HG02610 (cell line): ENCODE results near the gene LDLRAD3.

ENCODE experiments used
- ATAC-seq: cut with Tn5 transposase; IDR thresholded peaks from one replicate; pipeline ENCODE4 v1.9.1; 2021; ENCODE audit warnings: mild to moderate bottlenecking, moderate library complexity; ENCODE audit not compliant: unreplicated experiment

LDLRAD3 gene

DNA sequence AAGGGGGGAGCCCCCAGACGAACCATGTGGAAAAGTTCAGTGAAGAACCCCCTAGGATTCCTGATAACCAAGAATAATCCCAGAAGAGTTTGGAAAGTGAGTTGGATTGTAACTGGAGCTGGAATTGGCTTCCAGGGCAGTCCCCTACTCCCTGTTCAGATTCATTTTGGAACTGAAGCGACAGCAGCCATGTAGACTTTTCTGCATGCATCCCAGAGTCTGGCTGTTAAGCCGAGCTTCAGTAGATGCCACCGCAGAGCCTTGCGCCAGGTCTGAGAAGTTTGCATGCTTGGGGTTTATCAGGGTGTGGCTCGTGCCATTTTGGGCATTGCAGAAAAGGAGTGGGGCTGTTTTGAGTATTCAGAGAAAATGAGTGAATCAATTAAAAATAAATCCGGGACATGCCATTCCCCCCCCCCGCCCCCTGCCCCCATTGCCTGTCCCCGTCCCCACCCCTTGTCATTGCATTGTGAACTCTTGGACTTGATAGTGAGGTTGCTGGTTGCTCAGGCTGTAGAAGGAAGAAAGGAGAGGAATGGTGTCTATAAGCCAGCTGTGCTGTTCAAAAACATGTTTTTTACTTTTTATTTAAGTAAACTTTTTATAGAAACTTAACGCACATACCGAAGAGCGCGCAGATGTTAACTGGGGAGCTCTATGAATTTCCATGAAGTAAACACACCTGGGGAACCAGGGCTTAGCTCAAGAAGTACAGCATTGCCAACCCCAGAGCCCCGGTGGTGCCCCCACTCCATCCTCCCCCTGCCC, 71.2 kb downstream of the LDLRAD3 start:
- ATAC-seq = no peak

DNA sequence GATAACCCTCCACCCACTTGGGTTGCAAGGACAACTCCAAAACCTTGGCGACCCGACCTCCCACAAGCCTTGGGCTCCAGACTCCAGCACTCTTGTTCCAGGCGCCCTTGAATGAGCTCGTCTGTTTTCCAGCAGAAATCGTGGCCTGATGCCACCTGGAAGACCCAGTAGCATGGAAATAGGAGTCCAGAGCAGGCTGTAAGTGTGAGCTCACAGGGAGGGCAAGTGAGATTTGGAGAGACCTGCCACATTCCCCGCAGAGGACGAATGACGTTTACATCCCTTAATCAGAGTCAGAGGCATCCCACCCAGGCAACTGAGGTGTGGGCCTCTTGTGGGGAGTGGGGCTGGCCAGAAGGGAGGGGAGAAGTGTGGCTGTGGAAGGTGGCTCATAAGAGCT, 71.9 kb downstream of the LDLRAD3 start:
- no peak for ATAC-seq

DNA sequence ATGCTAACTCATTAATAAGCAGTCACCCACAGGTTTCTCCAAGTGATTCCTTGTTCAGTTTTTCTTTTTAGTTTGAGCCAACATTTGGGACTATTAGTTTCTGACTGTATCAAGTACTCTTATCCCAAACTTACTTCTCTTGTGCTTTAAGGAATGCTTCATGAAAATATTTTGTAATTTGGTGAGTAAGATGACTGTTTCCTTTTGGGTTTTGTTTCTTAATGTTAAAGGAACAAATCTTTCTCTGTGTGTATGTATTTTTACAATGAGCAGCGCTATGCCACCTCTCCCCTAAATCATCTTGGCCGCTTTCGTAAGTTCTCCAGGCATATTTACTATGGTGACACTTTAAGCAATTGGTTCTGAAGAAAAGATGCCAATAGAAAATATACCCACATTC, 72.4 kb downstream of the LDLRAD3 start:
- no peak for ATAC-seq

DNA sequence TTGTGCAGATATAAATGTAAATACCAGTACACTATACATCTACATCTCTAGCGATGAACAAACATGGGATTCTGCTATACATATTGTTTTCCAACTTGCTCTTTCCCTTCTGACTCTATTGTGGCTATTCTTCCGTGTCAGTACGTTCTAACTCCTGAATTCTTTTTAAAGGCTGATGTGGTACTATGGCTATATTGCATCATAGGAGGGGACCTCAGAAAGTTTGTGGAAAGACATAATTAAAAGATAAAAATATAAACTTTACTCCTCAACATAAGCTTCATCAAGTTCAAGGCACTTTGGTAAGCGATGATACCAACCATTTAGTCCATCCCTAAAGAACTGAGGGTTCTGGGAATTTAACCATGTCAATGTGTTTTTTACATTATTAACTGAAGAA, 72.8 kb downstream of the LDLRAD3 start:
- no peak for ATAC-seq

DNA sequence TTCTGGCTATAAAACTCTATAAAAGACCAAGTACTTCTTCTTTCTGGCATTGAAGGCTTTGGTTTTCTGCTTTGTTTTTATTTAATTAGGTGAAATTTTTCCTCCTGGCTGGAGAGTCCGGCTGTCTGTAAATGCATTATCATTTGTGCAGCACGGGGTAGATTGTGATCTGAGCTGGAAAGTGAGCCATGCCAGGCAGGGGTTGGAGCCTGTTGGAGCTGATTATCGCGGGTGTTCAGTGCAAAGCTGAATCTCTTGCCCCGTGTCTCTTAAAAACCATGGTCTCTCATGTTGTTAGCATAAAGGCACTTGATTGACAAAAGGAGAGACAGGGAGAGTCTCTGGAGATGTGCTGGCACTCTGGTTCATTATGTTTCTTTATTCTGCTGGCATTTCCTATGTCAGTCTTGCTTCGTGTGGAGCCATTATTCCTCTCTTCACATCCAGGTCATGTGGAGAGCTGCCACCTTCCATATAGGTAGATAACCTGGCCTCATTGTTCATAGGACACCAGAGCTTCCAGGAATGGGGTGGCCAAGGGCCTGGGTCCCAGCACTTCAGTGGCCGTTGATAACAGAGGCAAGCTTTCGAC, 75.2 kb downstream of the LDLRAD3 start:
- ATAC-seq = no peak

DNA sequence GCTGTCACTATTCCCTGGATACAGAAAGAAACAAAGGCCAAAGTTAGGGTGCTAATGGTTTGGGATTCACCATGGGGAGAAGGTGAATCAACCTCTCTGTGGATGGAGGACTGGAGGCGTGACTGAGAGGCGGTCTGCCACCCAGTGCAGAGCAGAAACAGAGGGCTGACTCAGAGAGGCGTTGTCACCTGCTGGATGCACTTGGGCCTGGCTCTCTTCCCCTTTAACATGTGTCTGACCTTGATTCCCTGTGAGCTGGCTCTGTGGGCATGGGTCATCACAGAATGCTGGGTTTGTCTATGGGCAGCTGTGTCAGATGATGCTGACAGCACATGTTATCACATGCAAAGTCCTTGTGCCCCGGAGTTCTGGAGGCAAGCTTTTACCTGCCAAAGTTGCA, 75.9 kb downstream of the LDLRAD3 start:
- no peak for ATAC-seq

DNA sequence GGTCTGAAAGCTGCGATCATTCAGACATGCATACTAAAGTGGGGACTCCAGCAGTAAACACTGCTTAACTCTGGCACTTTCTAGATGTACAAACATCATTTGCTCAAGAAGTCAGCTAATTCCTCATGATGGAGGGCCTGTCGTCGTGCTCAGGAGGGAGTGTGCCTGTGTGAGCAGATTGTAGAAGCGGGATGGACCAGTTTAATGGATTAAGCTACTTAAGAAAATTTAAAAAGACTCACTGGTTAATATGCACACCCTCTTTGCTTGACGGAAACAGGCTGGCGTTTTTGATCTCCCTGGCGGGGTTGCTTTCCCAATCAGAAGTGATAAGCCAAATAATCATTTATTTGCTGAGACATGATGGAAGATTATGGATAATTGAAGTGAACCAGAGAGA, 79.0 kb downstream of the LDLRAD3 start:
- no peak for ATAC-seq

DNA sequence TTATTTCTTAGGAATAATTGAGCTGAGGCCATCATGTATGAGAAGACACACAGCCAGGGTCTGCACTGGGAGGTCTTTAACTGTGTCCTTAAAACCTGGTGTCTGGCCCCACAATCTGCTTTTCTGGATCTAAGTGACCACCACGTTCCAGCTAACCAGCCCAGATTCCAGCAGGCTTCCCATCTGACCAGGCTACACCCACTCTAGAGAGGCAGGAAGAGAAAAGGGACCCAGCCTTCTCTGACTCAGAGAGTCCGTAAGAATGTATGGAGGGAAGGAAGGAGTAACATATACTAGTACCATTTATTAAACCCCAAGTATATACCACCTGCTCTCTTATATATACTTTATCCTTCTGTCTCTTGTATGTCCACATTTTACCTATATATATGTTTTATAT, 80.1 kb downstream of the LDLRAD3 start:
- no peak for ATAC-seq

DNA sequence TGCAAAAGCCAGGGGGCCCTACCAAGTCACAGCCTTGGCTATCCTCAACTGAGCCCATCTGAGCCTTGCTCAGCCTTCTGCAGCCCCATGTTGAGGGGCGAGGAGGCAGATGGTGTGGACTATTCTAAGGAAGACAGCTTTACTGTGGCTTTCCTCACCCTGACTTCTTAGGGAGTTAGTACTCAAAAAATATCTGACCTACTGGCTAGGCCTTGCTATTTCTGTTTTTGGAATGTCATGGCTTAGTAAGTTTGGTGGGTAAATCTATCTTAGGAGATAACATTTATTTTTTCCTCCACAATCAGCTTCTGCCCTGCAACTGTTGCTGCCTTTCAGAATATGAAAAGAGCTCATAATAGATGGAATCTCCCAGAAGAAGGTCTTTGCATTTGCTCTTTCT, 80.9 kb downstream of the LDLRAD3 start:
- no peak for ATAC-seq

DNA sequence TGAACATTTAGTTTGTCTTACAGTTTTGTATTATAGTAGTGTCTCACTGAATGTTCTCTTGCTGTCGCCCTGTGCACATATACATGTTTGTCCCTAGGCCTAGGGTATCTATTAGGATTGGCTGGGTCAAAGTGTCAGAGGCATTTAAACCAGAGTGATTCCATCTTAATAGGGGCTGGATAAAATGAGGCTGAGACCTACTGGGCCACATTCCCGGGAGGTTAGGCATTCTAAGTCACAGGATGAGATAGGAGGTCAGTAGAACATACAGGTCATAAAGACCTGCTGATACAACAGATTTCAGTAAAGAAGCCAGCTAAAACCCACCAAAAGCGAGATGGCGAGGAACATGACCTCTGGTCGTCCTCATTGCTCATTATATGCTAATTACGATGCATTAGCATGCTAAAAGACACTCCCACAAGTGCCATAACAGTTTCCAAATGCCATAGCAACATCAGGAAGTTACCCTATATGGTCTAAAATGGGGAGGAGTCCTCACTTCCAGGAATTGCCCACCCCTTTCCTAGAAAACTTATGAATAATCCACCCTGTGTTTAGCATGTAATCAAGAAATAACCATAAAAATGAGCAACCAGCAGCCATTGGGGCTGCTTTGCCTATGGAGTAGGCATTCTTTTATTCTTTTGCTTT, 82.6 kb downstream of the LDLRAD3 start:
- ATAC-seq = no peak

DNA sequence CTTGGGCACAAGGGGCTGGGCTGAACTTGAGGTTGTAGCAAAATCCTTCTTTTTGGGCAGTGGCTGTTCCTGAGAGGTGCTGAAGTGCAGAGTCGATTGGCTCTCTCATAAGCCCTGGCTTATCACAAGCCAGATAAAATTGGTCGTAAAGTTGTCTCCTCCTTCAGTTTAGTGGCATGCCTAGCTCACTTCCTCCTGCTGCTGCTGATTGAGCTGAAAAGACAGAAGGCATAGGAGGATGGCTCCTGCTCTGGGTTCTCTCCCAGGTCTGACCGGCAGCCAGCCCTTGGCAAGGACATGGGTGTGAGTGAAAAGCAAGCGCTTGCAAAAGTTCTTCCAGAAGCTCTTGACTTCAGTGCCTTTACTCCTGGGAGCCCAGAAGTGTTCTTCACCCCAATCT, 83.9 kb downstream of the LDLRAD3 start:
- ATAC-seq = no peak

DNA sequence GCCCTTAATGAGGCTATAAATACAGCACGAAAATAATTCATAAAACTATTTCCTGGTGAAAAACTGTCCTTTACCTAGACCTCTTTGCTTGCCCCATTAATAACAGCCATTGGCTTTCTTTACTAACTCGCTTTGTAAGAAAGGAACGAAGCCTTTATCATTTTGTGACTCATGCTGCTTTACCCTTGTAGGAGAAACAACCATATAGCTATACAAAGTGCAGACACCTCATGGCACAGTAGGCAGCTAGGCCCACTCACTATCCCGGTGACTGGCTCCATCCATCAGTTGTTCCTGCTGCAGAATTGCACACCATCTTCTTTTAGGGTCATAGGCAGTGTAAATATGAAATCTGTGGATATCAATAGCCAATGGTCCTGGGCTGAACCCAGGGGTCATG, 85.8 kb downstream of the LDLRAD3 start:
- ATAC-seq = no peak

DNA sequence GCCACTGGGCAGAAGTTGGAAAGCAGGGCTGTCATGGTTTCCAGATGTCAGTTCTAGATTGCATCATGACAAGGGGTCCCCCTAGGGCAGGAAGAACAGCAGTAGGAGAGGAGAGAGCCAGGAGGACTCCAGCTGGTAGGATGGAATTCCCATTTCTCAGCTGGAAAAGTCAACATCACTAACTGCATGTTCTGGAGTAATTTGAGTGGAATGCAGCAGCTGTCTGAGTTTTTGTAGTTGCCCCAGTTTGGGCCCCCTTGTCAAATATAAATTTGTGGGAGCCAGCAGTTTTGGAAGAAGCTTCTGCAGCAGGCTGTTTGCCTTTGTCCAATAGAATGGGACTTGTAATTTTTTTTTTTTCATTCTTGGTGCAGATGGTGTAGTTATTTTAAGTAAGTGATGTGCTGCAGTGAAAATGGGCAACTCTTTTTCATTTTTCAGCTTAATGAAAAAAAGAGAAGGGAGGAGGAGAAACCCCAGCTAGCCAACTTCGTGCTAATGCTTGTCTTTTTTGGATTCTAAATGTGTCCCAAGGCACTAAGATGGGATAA, 86.9 kb downstream of the LDLRAD3 start:
- ATAC-seq = no peak

DNA sequence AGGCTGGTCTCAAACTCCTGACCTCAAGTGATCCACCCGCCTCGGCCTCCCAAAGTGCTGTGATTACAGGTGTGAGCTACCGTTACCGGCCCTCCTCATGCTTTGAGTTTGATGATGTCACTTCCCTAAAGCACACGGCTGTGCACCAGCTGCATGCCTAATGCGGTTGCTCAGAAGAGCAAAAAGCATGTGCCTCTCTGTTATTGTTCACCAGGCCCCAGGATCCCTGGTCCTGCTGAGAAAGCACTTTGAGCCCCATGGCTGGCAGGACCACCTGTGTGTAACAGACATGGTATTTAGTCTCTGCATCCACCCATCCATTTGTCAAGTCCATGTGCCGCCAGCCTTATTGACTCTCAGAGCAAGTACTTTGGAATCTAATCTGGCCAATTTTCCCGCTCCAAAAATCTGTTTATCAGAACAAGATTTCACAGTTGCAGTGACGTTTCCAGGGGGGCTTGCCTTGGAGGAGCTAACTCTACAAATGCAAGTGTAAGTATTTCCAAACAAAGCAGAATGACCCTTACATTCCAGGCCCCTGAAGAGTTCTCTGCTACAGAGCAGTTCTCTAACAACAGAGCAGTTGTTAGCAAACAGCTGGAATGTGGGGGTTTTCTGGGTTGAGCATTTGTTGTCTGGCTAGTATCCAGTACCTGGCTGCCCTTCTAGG, 89.4 kb downstream of the LDLRAD3 start:
- ATAC-seq = no peak

DNA sequence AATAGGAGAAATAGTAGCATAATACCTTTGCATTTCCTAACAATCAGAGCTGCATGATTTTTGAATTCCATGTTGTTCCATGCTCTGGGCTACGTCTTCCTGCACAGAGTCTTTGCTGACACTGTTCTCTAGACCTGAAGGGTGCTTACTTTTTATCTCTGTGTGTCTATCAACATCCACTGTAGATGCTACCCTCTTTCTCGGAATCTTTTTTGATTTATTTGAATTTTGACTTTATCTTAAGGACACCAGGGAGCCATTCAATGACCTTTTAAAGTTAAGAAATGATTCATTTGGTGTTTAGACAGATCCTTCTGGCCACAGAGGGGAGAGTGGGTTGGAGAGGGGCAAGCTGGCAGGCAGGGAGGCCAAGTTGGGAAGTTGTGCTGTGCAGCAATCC, 90.1 kb downstream of the LDLRAD3 start:
- ATAC-seq = no peak

DNA sequence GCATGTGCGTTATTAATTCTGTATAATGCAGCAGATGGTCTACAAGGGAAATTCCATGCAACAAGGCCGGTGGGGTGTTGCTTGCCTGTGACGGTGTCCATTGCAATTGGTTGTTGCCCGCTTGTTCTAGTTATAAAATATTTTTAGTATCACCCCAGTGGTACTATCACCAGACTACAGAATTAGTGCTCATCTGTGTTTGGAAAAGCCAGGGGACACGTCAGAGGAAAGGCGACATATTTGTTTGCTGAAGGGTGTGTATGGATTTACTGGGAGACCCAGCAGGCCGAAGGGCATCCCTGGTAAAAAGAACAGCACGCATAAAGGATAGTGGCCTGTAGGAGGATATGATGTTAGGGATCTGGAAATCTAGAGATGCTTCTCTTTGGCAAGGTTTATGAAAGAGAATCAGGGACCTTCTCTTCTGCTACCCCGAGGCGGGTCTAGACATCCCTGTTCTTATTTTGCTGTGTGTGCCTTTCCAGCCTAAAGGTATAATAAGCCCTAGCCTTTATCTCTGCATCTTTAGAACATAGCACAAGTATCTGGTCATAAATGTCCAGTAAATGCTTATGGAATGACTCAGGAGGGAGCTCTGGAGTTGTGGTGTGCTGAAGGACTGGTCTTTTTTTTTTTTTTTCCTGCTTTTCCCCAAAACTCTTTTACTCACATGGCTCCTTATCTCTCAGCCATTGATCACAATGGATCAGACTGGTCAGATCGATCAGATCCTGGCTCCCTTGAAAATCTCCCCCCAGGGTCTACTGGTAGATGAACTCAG, 90.9 kb downstream of the LDLRAD3 start:
- no peak for ATAC-seq

DNA sequence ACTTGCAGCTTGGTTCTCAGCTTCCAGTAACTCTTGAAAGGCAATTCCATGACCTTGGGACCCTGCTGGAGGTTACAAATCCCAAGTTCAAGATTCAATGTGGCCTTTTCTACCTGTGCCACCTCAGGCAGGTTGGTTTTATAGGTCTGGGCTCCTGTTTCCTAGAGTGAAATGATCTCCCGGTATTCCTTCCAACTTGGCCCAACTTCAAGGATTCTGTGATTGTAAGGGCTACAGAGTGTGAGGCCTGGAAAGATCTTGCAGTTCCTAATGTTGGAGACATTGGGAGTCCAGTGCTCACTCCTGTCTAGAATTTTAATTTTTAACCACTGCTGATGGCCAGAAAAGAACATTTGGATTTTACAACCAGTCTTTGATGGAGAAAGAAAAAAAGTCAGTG, 91.6 kb downstream of the LDLRAD3 start:
- ATAC-seq = no peak

DNA sequence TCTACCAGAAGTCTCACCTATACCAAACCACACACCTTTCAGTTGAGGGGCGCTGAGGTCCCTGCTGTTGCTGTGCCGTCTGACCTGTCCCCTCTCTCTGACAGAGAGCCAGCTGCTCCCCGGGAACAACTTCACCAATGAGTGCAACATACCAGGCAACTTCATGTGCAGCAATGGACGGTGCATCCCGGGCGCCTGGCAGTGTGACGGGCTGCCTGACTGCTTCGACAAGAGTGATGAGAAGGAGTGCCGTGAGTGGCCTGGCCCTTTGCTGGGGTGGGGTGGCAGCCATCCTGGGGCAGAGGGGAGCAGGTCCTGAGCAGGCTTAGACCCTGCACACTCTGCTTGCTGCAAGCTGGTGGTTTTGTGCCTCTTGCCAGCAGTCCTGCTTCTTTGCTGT, 92.1 kb downstream of the LDLRAD3 start:
- ATAC-seq = no peak

DNA sequence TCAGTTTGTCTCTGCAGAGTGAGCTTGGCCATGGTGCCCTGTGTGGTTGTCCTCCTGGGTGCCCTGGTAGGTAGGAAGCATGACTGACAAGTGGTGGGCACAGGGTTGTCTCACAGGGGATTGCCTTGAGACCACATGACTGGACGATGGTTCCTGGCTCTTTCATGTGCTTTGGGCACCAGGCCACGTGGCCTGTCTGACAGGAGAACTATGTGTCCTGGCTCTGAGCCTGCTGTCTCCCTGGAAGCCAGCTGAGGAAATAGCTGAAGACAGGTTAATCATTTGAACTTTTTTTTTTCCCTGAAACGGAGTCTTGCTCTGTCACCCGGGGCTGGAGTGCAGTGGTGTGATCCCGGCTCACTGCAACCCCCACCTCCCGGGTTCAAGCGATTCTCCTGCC, 93.2 kb downstream of the LDLRAD3 start:
- ATAC-seq = no peak

DNA sequence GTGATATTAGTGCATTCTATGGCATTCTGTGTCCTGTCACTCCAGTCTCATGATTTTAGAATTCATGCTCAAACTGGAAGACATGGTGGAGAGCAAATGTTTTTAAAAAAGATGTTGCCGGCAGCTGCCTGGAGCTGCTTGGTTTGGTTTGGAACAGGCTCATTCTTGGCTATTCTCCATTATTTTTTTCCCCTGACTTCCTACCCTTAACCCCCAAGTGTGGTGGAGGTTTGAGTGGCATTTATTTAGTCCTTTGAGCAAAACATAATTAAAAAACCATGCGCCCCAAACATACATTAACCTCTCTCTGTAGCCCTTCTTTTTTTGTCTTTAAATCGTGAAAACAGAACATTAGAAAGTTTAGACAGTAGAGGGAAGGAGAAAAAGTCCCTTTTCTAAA, 94.7 kb downstream of the LDLRAD3 start:
- no peak for ATAC-seq

DNA sequence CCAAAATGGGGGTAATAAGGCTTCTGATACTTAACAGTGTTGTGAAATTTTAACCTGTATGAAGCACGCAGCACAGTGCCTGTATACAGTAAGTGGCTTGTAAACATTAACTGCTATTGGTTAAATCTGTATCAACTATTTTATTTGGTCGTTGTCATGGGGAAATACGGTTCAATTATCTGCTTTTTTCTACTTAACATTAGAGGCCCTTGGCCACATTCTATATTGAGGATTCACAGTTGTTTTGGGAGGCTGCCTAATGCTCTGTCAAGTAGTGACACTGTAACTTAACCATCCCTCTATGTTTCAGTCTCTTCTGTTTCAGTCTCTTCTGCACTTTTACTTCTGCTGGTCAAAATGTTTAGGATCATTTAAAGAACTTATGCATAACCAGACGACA, 95.6 kb downstream of the LDLRAD3 start:
- no peak for ATAC-seq
